ENCODE data around the gene ARHGEF28.

Gene ARHGEF28

DNA sequence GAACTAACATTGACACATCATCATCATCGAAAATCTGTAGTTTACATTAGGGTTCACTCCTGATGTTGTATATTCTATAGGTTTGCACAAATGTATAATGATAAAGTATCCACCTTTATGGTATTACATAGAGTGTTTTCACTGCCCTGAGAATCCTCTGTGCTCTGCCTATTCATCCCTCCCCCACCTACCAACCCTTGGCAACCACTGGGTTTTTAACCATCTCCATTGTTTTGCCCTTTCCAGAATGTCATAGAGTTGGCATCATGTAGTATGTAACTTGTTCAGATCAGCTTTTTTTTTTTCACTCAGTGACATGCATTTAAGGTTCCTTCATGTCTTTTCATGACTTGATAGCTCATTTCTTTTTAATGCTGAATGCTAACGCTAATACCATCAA is 106.0 kb downstream of the ARHGEF28 start:
- no peak for DNase-seq (ENCODE audit: low read depth)
- H3K4me3 ChIP-seq (ENCODE audit: low read depth, low read length) = no peak overlapping the region
- TF ChIP-seq, protein P1, sequence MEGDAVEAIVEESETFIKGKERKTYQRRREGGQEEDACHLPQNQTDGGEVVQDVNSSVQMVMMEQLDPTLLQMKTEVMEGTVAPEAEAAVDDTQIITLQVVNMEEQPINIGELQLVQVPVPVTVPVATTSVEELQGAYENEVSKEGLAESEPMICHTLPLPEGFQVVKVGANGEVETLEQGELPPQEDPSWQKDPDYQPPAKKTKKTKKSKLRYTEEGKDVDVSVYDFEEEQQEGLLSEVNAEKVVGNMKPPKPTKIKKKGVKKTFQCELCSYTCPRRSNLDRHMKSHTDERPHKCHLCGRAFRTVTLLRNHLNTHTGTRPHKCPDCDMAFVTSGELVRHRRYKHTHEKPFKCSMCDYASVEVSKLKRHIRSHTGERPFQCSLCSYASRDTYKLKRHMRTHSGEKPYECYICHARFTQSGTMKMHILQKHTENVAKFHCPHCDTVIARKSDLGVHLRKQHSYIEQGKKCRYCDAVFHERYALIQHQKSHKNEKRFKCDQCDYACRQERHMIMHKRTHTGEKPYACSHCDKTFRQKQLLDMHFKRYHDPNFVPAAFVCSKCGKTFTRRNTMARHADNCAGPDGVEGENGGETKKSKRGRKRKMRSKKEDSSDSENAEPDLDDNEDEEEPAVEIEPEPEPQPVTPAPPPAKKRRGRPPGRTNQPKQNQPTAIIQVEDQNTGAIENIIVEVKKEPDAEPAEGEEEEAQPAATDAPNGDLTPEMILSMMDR (IDR thresholded peaks at IDR 0.05; ENCODE audit: low read depth, low read length) = no peak
- no peak for TF ChIP-seq MYC (IDR thresholded peaks at IDR 0.05; ENCODE audit: low read depth, low read length)
- TF ChIP-seq POLR2A (IDR thresholded peaks at IDR 0.05; ENCODE audit: extremely low read depth, insufficient read length) = no peak
- TF ChIP-seq, protein P2, sequence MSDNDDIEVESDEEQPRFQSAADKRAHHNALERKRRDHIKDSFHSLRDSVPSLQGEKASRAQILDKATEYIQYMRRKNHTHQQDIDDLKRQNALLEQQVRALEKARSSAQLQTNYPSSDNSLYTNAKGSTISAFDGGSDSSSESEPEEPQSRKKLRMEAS (IDR thresholded peaks at IDR 0.05; ENCODE audit: low read depth, low read length) = no peak

DNA sequence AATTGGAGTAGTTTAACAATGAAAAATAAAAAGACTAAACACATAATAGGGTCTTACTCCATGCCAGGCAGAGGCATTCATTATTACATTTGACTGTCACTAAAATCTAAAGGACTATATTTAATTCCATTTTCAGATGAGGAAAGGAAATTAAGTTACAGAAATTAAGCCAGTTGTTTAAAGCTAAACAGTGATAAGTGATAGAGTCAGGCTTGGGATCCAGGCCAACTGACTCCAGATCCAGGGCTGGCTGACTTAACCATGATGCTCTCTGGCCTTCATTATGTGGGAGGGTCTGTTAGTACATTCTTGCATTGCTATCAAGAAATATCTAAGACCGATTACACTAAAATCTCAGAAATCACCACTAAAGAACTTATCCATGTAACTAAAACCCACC is 107.2 kb downstream of the ARHGEF28 start:
- no peak for DNase-seq (ENCODE audit: low read depth)
- TF ChIP-seq, protein P2 (IDR thresholded peaks at IDR 0.05; ENCODE audit: low read depth, low read length) = no peak
- TF ChIP-seq POLR2A (IDR thresholded peaks at IDR 0.05; ENCODE audit: extremely low read depth, insufficient read length) = no peak
- no peak for TF ChIP-seq MYC (IDR thresholded peaks at IDR 0.05; ENCODE audit: low read depth, low read length)
- TF ChIP-seq, protein P1 (IDR thresholded peaks at IDR 0.05; ENCODE audit: low read depth, low read length) = no peak
- H3K4me3 ChIP-seq (ENCODE audit: low read depth, low read length) = no peak overlapping the region

DNA sequence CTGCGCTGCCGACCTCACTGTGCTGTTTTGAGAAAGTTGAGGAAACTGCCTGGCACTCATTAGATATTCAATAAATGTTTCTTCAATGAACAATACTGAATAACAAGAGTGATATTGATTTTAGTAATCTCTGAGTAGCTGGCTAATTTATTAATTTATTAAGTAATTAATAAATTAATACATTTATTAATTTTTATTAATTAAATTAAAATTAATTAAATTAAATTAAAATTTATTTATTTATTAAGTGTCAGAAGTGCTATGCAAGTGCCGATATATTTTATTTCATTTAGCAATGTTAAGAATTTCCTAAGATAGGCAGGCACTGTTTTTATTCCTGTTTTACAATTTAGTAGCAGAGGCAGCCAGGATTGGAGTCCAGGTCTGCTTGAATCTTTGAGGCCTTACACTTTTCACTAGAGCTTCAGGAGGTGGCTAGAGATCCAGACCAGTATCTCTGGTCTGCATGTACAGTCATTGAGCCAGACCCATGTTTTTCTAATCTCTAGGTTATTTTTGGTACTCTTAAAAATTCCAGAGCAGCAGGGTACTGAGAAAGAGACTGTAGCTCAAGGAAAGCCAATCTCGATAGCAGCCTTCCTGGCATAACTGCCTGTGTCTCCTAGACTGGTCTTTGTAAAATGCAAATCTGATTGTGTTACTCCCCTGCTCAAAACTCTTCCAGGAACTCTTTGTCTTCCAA is 109.2 kb downstream of the ARHGEF28 start:
- no peak overlapping the region for H3K4me3 ChIP-seq (ENCODE audit: low read depth, low read length)
- TF ChIP-seq, protein P2 (IDR thresholded peaks at IDR 0.05; ENCODE audit: low read depth, low read length) = no peak
- TF ChIP-seq, protein P1 (IDR thresholded peaks at IDR 0.05; ENCODE audit: low read depth, low read length) = no peak
- TF ChIP-seq MYC (IDR thresholded peaks at IDR 0.05; ENCODE audit: low read depth, low read length) (no peak), POLR2A (IDR thresholded peaks at IDR 0.05; ENCODE audit: extremely low read depth, insufficient read length) (no peak)
- DNase-seq (ENCODE audit: low read depth) = no peak

DNA sequence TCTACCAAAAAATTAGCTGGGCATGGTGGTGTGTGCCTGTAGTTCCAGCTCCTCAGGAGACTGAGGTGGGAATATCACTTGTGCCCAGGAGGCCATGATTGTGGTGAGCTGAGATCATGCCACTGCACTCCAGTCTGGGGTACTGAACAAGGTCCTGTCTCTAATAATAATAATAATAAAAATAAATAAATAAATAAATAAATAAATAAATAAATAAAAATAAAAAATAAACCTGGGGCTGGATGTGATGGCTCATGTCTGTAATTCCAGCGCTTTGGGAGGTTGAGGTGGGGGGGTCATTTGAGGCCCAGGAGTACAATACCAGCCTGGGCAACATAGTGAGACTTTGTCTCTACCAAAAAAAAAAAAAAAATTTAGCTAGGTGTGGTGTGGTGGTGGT is 113.7 kb downstream of the ARHGEF28 start:
- TF ChIP-seq MYC (IDR thresholded peaks at IDR 0.05; ENCODE audit: low read depth, low read length) (no peak), POLR2A (IDR thresholded peaks at IDR 0.05; ENCODE audit: extremely low read depth, insufficient read length) (no peak)
- DNase-seq (ENCODE audit: low read depth) = no peak

DNA sequence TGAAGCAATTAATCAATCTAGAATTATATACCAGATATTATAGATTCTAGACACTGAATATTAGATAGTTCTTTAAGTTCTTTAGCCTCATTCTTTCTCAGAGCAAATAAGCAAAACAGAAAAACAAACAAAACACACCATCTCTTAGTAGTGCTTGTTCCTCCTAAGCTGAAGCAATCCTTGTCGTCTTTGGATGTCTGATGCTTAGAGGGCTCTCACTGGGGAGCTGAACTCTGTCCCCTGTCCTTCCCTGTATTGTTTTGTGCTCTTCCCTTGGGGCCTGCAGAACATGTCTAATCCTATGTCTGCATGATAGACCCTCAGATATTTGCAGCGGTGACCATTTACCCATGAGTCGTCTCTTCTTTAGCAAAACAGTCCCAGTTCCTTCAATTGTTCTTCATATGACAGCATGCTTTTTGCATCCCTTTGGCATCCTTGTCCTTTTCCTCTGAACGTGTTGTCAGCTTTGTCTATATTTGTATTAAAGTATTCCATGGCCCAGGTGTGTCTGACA is 114.3 kb downstream of the ARHGEF28 start:
- TF ChIP-seq MYC (IDR thresholded peaks at IDR 0.05; ENCODE audit: low read depth, low read length) = no peak
- no peak for TF ChIP-seq POLR2A (IDR thresholded peaks at IDR 0.05; ENCODE audit: extremely low read depth, insufficient read length)
- TF ChIP-seq, protein P2 (IDR thresholded peaks at IDR 0.05; ENCODE audit: low read depth, low read length) = no peak
- TF ChIP-seq, protein P1 (IDR thresholded peaks at IDR 0.05; ENCODE audit: low read depth, low read length) = no peak
- no peak overlapping the region for H3K4me3 ChIP-seq (ENCODE audit: low read depth, low read length)
- DNase-seq (ENCODE audit: low read depth) = no peak

More for the DNA sequence above, 113.7 kb downstream of the ARHGEF28 start:
- H3K4me3 ChIP-seq (ENCODE audit: low read depth, low read length) = no peak overlapping the region

DNA sequence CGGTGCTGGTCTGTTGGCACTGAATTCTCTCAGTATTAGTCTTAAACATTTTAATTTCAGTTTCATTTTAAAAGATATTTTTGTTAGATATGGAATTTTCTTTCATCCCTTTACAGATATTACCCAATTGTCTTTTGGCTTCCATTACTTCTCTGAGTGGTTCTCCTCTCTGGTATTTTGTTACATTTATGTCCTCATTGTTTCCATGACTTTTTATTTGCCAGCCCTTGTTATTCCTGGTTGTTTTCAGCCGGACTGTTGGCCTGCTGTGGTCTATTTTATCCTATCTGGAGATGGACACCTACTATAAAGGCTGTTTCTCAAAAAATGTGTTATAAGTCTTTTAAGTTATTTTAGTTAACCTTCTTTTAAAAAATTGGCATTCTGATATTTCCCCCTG is 117.2 kb downstream of the ARHGEF28 start:
- DNase-seq (ENCODE audit: low read depth) = no peak
- no peak overlapping the region for H3K4me3 ChIP-seq (ENCODE audit: low read depth, low read length)
- TF ChIP-seq MYC (IDR thresholded peaks at IDR 0.05; ENCODE audit: low read depth, low read length) (no peak), POLR2A (IDR thresholded peaks at IDR 0.05; ENCODE audit: extremely low read depth, insufficient read length) (no peak)
- TF ChIP-seq, protein P1 (IDR thresholded peaks at IDR 0.05; ENCODE audit: low read depth, low read length) = no peak
- TF ChIP-seq, protein P2 (IDR thresholded peaks at IDR 0.05; ENCODE audit: low read depth, low read length) = no peak

All from NB4 (cell line).